HCT116 (cell line): ENCODE data around the gene CNTNAP2.

Experiments used
- ATF3 ChIP-seq: IDR thresholded peaks from 2 replicates; pipeline ENCODE4 v1.6.1; 2012
- CEBPB ChIP-seq: IDR thresholded peaks from 2 replicates; pipeline ENCODE4 v1.6.1; 2012; ENCODE audit warnings: low read depth
- CTCF ChIP-seq, 3 experiments: fragments of 200-600 bp in 1 of 3; sonication (generic) in 1 of 3; IDR thresholded peaks in 2 of 3; conservative IDR thresholded peaks in 1 of 3; 2 replicates each; pipeline ENCODE4 v1.5.1; 2012 to 2017; ENCODE audit warnings: low read depth in 2 of 3, low read length in 2 of 3, antibody characterized with exemption in 1 of 3, borderline replicate concordance in 1 of 3, control low read depth in 1 of 3, mild to moderate bottlenecking in 1 of 3, mixed read lengths in 1 of 3, mixed run types in 1 of 3, moderate library complexity in 1 of 3; ENCODE audit not compliant: insufficient read depth in 1 of 3
- EZH2 ChIP-seq: fragments of 200-600 bp; sonication (generic); IDR thresholded peaks from 2 replicates; pipeline ENCODE4 v1.6.1; 2017; ENCODE audit warnings: antibody characterized with exemption, mixed run types
- EZH2phosphoT487 ChIP-seq: fragments of 200-600 bp; IDR thresholded peaks from 2 replicates; pipeline ENCODE4 v1.6.1; 2018; ENCODE audit warnings: antibody characterized with exemption, borderline replicate concordance
- FOSL1 ChIP-seq: IDR thresholded peaks from 2 replicates; pipeline ENCODE4 v1.6.1; 2012; ENCODE audit warnings: low read depth
- JUND ChIP-seq: IDR thresholded peaks from 2 replicates; pipeline ENCODE4 v1.6.1; 2012
- MAX ChIP-seq: IDR thresholded peaks from 2 replicates; pipeline ENCODE4 v1.6.1; 2012
- POLR2A ChIP-seq: IDR thresholded peaks from 2 replicates; pipeline ENCODE4 v1.7.0; 2011; ENCODE audit warnings: borderline replicate concordance; ENCODE audit not compliant: insufficient read depth, insufficient read length; ENCODE audit errors: extremely low read depth
- POLR2AphosphoS5 ChIP-seq: IDR thresholded peaks from 2 replicates; pipeline ENCODE4 v1.6.1; 2011; ENCODE audit warnings: mild to moderate bottlenecking, low read depth, low read length, moderate library complexity
- RAD21 ChIP-seq: IDR thresholded peaks from 2 replicates; pipeline ENCODE4 v1.6.1; 2012; ENCODE audit warnings: low read depth, mild to moderate bottlenecking
- REST ChIP-seq: IDR thresholded peaks from 2 replicates; pipeline ENCODE4 v1.6.1; 2012; ENCODE audit warnings: low read depth
- SIN3A ChIP-seq: IDR thresholded peaks from 2 replicates; pipeline ENCODE4 v1.6.1; 2012; ENCODE audit warnings: low read depth

- TF ChIP-seq CTCF (IDR thresholded peaks at IDR 0.05 in 2 of 3, conservative IDR thresholded peaks at IDR 0.05 in 1 of 3; ENCODE audit: borderline replicate concordance in 1 of 3, insufficient read depth in 1 of 3, low read depth in 2 of 3, low read length in 2 of 3) (no peak), JUND (no peak), FOSL1 (no peak), SIN3A (no peak), ATF3 (no peak), EZH2 (no peak), EZH2phosphoT487 (no peak), POLR2A (no peak), CEBPB (no peak), POLR2AphosphoS5 (no peak), RAD21 (no peak), MAX (no peak), REST (no peak)
Observed at GRCh38 chr7:148114804-148115203, 1998.2 kb downstream of the CNTNAP2 start.
